Measurements from ENCODE around the gene NRCAM. TPM values are rescaled to one million over a fixed set of nuclear protein-coding genes. Genes with fewer than 3 reads are reported as not detected.

NRCAM gene
- total RNA-seq, 6 donors from 2014 or later = 2.5 to 23.0 (median 5.0) TPM

DNA sequence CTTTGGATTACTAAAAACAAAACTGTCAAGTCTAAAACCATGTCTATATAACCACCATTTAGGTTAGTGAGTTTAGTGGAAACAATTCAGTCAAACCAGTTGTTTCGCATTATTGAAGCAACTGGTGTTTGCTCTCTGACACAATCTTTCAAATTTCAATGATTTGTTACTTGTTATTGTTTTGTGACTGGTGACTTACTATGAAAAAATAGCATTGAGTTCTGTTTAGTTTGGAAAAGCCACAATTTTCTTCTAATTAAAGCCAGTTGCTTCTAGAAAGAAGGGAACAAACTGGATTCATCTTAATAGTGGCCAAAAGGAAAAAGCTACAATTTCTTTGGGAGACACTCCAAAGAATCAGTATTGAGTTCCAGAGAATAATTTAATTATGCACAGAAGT, 356.5 kb downstream of the NRCAM start:
- WGBS, 2 donors = 80 to 86% methylated on average over 1 of the region's 1 CpG
- no peak overlapping the region for H3K4me3 ChIP-seq
- no peak for TF ChIP-seq POLR2AphosphoS5 (IDR thresholded peaks at IDR 0.05)
- no peak for TF ChIP-seq CTCF (IDR thresholded peaks at IDR 0.05)
- H3K27ac ChIP-seq = no peak overlapping the region
- H3K9me3 ChIP-seq = no peaks in the 10 kb centered on the region
- H3K4me1 ChIP-seq = peaks cover 10 to 16% (median 13%) of the 10 kb centered on the region in 4 donors
- no peak for DNase-seq
- H3K27me3 ChIP-seq = no peaks in the 10 kb centered on the region
- ATAC-seq (ENCODE audit: low FRiP score in 2 of 2) = no peak
- H3K36me3 ChIP-seq = no peaks in the 10 kb centered on the region

GRCh38 chr7:108097703-108098102, 358.5 kb downstream of the NRCAM start:
- no peak overlapping the region for H3K4me3 ChIP-seq
- no peak for ATAC-seq (ENCODE audit: low FRiP score in 2 of 2)
- no peak for DNase-seq
- no peak overlapping the region for H3K27ac ChIP-seq
- no peaks in the 10 kb centered on the region for H3K36me3 ChIP-seq
- no peaks in the 10 kb centered on the region for H3K9me3 ChIP-seq
- no peak for TF ChIP-seq POLR2AphosphoS5 (IDR thresholded peaks at IDR 0.05)
- peak in 2 of 6 experiments; percentile 17 to 30 for TF ChIP-seq CTCF (IDR thresholded peaks at IDR 0.05)
- WGBS, 2 donors = 77 to 79% methylated on average over 7 of the region's 7 CpGs
- peaks cover 18 to 26% (median 21%) of the 10 kb centered on the region in 4 donors for H3K4me1 ChIP-seq
- no peaks in the 10 kb centered on the region for H3K27me3 ChIP-seq

Other genes starting within 250 kb of the NRCAM start
- gene PNPLA8, start 69.7 kb upstream of the NRCAM start, total RNA-seq = 10 to 100 TPM in 5 of 6 donors, 1 to 10 TPM in 1; 6.5 to 39.1 (median 23.9) TPM
- 10 to 100 TPM in 5 of 6 donors, 1 to 10 TPM in 1; 8.2 to 32.9 (median 19.8) TPM for gene THAP5, start 113.3 kb upstream of the NRCAM start, total RNA-seq
- 10 to 100 TPM in 5 of 6 donors, 1 to 10 TPM in 1; 5.2 to 54.1 (median 29.0) TPM for gene DNAJB9, start 113.4 kb upstream of the NRCAM start, total RNA-seq